GM12878 (cell line): ENCODE measurements around the gene CDC37L1.

Source experiments
- CTCF ChIP-seq, 3 experiments: IDR thresholded peaks in 2 of 3; conservative IDR thresholded peaks in 1 of 3; 2 replicates each; pipeline ENCODE4 v1.5.1; 2011; ENCODE audit warnings: low read depth in 3 of 3, low read length in 3 of 3, mild to moderate bottlenecking in 3 of 3, control low read depth in 2 of 3, moderate library complexity in 2 of 3, inconsistent platforms in 1 of 3, mixed read lengths in 1 of 3; ENCODE audit not compliant: control insufficient read depth in 2 of 3, insufficient read depth in 1 of 3; ENCODE audit errors: extremely low read depth in 1 of 3
- EP300 ChIP-seq, 2 experiments: fragments of 150-350 bp in 1 of 2; IDR thresholded peaks; 2 replicates each; pipeline ENCODE4 v1.6.1; 2011 to 2012; ENCODE audit warnings: low read depth in 2 of 2, low read length in 2 of 2, borderline replicate concordance in 1 of 2, improper control_type of control experiment in 1 of 2, inconsistent platforms in 1 of 2; ENCODE audit not compliant: control insufficient read depth in 1 of 2
- EZH2 ChIP-seq: IDR thresholded peaks from 2 replicates; pipeline ENCODE4 v1.6.1; 2012; ENCODE audit warnings: low read depth, mild to moderate bottlenecking, control low read depth, inconsistent platforms, low read length, borderline replicate concordance; ENCODE audit not compliant: control insufficient read depth
- HDAC6 ChIP-seq: fragments of 200-600 bp; sonication (generic); IDR thresholded peaks from one replicate; pipeline ENCODE4 v1.8.0; 2017; ENCODE audit warnings: antibody characterized with exemption; ENCODE audit not compliant: unreplicated experiment
- JUNB ChIP-seq: IDR thresholded peaks from 2 replicates; pipeline ENCODE4 v1.6.1; 2016; ENCODE audit warnings: antibody characterized with exemption, mild to moderate bottlenecking
- MEF2A ChIP-seq: IDR thresholded peaks from 2 replicates; pipeline ENCODE4 v1.6.1; 2011; ENCODE audit warnings: low read depth, mild to moderate bottlenecking, low read length, moderate library complexity; ENCODE audit not compliant: insufficient read depth
- PBX3 ChIP-seq: IDR thresholded peaks from 2 replicates; pipeline ENCODE4 v1.6.1; 2011; ENCODE audit warnings: mild to moderate bottlenecking, low read depth, low read length, moderate library complexity; ENCODE audit not compliant: insufficient replicate concordance
- PML ChIP-seq: IDR thresholded peaks from 2 replicates; pipeline ENCODE4 v1.6.1; 2012; ENCODE audit warnings: low read length, inconsistent platforms
- POLR2A ChIP-seq: IDR thresholded peaks from 2 replicates; pipeline ENCODE4 v1.6.1; 2011; ENCODE audit warnings: low read depth, mild to moderate bottlenecking, low read length
- POLR2AphosphoS5 ChIP-seq: IDR thresholded peaks from 2 replicates; pipeline ENCODE4 v1.6.1; 2011; ENCODE audit warnings: mild to moderate bottlenecking, low read length, inconsistent platforms
- RCOR1 ChIP-seq: conservative IDR thresholded peaks from 2 replicates; pipeline ENCODE4 v1.6.1; 2012; ENCODE audit warnings: low read depth, low read length, improper control_type of control experiment
- REST ChIP-seq: IDR thresholded peaks from 2 replicates; pipeline ENCODE4 v1.6.1; 2012; ENCODE audit warnings: mild to moderate bottlenecking, low read depth, low read length
- ZBTB40 ChIP-seq: fragments of 450-650 bp; IDR thresholded peaks from 2 replicates; pipeline ENCODE4 v1.6.1; 2016; ENCODE audit warnings: mild to moderate bottlenecking, moderate library complexity, borderline replicate concordance
- ZNF274 ChIP-seq: IDR thresholded peaks from one replicate; pipeline ENCODE4 v1.8.0; 2011; ENCODE audit not compliant: insufficient read length, insufficient read depth

- no peak for TF ChIP-seq EP300 (IDR thresholded peaks at IDR 0.05; ENCODE audit: borderline replicate concordance in 1 of 2, control insufficient read depth in 1 of 2, low read depth in 2 of 2, low read length in 2 of 2)
- no peak for TF ChIP-seq CTCF (IDR thresholded peaks at IDR 0.05 in 2 of 3, conservative IDR thresholded peaks at IDR 0.05 in 1 of 3; ENCODE audit: control insufficient read depth in 2 of 3, extremely low read depth in 1 of 3, insufficient read depth in 1 of 3, low read depth in 3 of 3, low read length in 3 of 3)
- TF ChIP-seq REST = no peak
- TF ChIP-seq POLR2A = no peak
- TF ChIP-seq MEF2A = no peak
- no peak for TF ChIP-seq EZH2
- TF ChIP-seq ZBTB40 = no peak
- peak; percentile 35; the same call in 1 of the 2 replicates for TF ChIP-seq JUNB
- no peak for TF ChIP-seq PBX3
- TF ChIP-seq POLR2AphosphoS5 = no peak
- no peak for TF ChIP-seq HDAC6
- TF ChIP-seq PML = no peak
- TF ChIP-seq RCOR1 = no peak
- TF ChIP-seq ZNF274 = no peak
Observed at GRCh38 chr9:4668604-4669003, 10.8 kb upstream of the CDC37L1 start.
